ENCODE measurements around the gene OR51I2. TPM values are rescaled to one million over a fixed set of nuclear protein-coding genes. Genes with fewer than 3 reads are reported as not detected.

The OR51I2 gene
- total RNA-seq, 1 experiment from 2014 or later, result not detected

GRCh38 chr11:5504403-5504921 is 55.3 kb downstream of the OR51I2 start:
- Histone ChIP-seq H4K20me1 (ENCODE audit: control insufficient read depth, insufficient read depth, insufficient read length) (no peaks in the 10 kb centered on the region), H3K23me2 (ENCODE audit: insufficient read length, low read depth, low read length, poor library complexity, severe bottlenecking) (no peaks in the 10 kb centered on the region), H3K56ac (ENCODE audit: insufficient read length, low read depth, low read length) (no peak overlapping the region), H2BK12ac (ENCODE audit: insufficient read length, low read depth, low read length) (no peak overlapping the region), H2BK15ac (ENCODE audit: low read depth, low read length) (no peak overlapping the region), H2BK20ac (ENCODE audit: low read depth, low read length, poor library complexity, severe bottlenecking) (no peak overlapping the region), H3K79me2 (ENCODE audit: insufficient read depth, low read length) (no peaks in the 10 kb centered on the region), H3K4ac (ENCODE audit: low read depth, low read length) (no peak overlapping the region), H3K27ac (ENCODE audit: insufficient read length, low read depth, low read length) (no peak overlapping the region), H3K14ac (ENCODE audit: insufficient read depth, low read length) (no peak overlapping the region), H3K23ac (ENCODE audit: insufficient read length, low read depth, low read length) (no peak overlapping the region), H2BK5ac (ENCODE audit: insufficient read length, low read length) (no peak overlapping the region), H4K91ac (ENCODE audit: insufficient read length, low read depth, low read length) (no peak overlapping the region), H3K18ac (ENCODE audit: insufficient read length, low read depth, low read length) (no peak overlapping the region), H4K8ac (replicated peaks; ENCODE audit: insufficient read length, low read depth, low read length) (no peak overlapping the region), H3K27me3 (ENCODE audit: insufficient read depth, low read length) (no peaks in the 10 kb centered on the region), H2AK5ac (ENCODE audit: insufficient read length, low read length) (no peak overlapping the region), H3K9ac (ENCODE audit: extremely low read depth, insufficient read length, low read length) (no peak overlapping the region), H4K5ac (ENCODE audit: insufficient read length, low read depth, low read length) (no peak overlapping the region), H3K79me1 (ENCODE audit: insufficient read depth, low read depth, low read length, poor library complexity, severe bottlenecking) (no peaks in the 10 kb centered on the region), H3K4me1 (ENCODE audit: insufficient read depth, low read length) (no peaks in the 10 kb centered on the region), H3K4me2 (ENCODE audit: insufficient read depth, insufficient read length, low read length) (no peak overlapping the region), H2AFZ (ENCODE audit: low read length) (no peak overlapping the region), H2BK120ac (ENCODE audit: low read depth, low read length, poor library complexity, severe bottlenecking) (no peak overlapping the region), H3K9me3 (ENCODE audit: control insufficient read depth, low read depth, low read length) (no peaks in the 10 kb centered on the region), H3T11ph (ENCODE audit: low read length) (no peak overlapping the region)
- no peak for TF ChIP-seq CTCF (conservative IDR thresholded peaks at IDR 0.05)
- Mint-ChIP-seq H3K9me3 (no peaks in the 10 kb centered on the region), H3K27ac (no peak overlapping the region), H3K27me3 (ENCODE audit: low read depth) (no peaks in the 10 kb centered on the region), H3K4me1 (no peaks in the 10 kb centered on the region), H3K4me3 (no peak overlapping the region), H3K36me3 (ENCODE audit: insufficient read depth in 1 of 3, low read depth in 3 of 3) (no peaks in the 10 kb centered on the region)
- DNase-seq, result no peak
- WGBS (ENCODE audit: extremely low coverage, insufficient read length, low lambda C conversion rate), result no CpG with 5 or more reads among the region's 2 CpGs
